GM19467 (cell line): ENCODE results near the gene IRF3.

ENCODE experiments used
- ATAC-seq: cut with Tn5 transposase; IDR thresholded peaks from one replicate; pipeline ENCODE4 v1.9.1; 2021; ENCODE audit warnings: mild to moderate bottlenecking, moderate library complexity; ENCODE audit not compliant: unreplicated experiment

The IRF3 gene

DNA sequence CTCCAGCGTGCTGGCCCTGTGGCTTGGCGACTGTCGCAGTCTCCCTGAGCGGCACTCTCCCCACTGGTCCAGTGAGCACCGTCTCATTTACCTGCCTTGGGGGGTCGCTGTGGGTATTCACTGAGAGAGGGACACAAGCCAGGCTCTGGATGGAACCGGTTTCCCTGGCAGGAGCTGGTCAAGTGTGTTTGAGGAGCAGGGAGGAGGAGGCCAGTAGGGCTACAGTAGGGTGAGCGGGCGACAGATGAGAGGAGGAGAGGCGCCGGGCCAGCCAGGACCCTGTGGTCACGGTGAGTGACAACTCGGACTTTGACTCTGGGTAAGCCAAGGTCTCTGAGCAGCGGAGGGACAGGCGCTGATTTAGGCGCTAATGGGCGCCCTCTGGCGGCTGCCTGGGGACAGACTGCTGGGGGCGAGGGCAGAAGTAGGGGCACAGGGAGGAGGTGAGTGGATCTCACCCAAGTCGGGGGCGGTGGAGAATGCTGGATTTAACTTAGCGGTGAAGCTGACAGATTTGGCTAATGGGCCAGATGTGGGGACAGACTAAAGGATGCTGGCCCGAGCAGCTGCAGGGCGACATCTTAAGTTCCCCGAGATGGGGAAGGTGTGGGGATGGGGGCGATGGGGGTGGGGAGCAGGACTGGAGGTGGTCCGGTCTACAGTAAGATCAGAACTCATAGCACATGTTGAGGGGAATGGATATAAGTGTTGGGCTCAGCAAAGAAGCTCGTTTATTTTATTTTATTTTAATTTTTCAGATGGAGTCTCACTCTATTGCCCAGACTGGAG is 6.7 kb upstream of the IRF3 start:
- ATAC-seq: no peak

- ATAC-seq: no peak
Observed at GRCh38 chr19:49669516-49669915, 3.9 kb upstream of the IRF3 start.

- no peak for ATAC-seq
Observed at GRCh38 chr19:49667473-49667872, 1.8 kb upstream of the IRF3 start.

DNA sequence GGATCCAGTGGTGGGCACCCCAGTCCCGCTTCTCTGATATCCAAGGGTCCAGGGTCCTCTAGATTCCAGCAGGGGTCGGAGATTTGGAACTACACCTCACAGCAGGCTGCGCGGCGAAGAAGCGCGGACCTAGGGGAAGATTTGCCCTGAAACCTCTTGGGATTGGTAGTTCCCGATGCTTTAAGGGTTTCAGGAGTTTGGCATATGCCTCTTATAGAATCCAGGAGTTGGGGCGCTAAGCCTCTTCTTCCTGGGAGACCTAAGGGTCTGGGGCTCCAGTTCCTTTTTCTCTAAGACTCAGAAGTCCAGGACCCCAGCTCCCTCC is 425 bp upstream of the IRF3 start:
- no peak for ATAC-seq

DNA sequence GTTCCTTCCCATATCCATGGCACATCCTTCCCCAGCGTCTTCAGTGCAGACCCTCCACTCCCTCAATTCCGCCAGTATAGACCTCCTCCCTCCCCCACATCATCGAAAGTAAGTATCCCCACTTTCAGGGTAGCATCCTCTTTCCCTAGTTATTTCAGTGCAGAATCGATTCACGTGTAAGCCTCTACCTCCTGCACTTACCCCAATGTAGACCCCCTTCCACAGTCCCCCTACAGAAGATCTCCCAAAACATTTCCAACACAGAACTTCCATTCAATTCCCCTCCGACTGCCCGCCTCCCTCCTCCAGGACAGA is 664 bp downstream of the IRF3 start:
- ATAC-seq: no peak

GRCh38 chr19:49664171-49665035 is 1.3 kb downstream of the IRF3 start:
- ATAC-seq: no peak

- no peak for ATAC-seq
Observed at GRCh38 chr19:49663224-49663623, 2.4 kb downstream of the IRF3 start.

DNA sequence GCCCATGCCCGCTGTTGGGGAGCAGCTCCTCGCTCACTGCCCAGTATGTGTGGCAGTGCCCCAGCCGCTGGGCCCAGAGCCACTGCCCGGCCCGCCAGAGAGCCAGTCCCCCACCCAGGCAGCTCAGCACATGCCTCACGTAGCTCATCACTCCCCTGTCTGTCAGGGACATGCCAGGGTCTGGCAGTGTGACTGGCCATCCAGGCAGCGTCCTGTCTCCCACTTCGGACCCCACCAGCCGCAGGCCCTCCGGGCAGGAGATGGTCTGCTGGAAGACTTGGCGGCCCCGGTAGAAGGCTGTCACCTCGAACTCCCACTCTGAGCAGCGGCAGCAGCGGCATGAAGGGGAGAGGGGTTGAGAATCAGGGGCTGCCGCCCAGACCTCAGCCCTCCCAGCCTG is 3.6 kb downstream of the IRF3 start:
- no peak for ATAC-seq

GRCh38 chr19:49660338-49660961 is 5.2 kb downstream of the IRF3 start:
- no peak for ATAC-seq

DNA sequence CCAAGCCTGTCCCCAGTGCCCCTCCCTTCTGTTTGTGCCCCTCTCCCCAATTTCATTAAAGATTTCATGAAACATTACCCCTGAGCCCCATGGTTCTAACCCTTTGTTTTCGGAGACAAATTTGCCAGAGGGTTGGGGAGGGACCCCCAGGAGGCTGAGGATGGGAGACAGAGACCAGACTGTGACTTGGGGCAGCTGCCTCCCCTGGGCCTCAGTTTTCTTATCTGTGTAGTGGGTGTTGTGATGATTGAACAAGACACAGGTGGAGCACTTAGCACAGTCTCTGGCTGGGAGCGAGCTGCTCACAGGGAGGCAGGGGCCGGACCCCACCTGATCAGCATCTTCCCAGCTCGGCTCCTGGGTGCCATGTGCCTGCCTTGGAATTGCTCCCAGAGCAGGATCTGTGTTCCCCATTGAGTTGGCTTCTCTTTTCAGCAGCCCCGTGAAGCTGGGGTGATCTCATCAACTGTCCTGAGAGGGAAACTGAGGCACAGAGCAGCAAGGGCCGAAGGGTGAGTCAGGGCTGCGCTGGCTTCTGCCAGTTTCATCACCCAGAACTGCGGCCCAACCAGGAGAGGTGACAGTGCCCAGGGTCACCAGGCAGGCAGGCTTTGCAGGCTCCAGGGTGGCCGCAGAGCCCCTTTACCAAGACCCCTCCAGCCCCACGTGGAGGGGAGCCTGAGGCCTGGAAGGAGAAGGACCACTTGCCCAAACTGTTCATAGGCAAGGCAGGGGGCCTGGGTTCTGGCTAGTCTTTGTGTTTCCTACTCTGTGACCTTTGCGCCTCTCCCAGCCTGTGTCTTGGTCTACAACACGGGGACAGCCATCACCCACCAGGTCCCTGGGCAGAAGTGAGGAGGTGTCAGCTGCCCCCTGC is 6.9 kb downstream of the IRF3 start:
- no peak for ATAC-seq

DNA sequence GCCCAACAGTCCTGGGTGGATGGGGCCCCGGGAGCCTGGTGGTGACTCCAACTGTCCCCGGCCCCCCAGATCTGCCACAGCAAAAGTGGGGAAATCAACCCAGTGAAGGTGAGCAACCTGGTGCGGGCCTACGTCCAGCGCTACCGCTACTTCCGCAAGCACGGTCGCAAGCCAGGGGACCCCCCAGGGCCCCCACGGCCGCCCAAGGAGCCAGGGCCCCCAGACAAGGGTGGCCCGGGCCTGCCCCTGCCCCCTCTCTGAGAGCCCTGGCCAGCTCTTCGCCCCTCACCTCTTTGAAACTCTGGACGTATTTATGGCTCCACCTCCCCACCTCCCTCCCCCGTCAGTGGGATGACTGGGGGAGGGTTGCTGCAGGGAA is 7.5 kb downstream of the IRF3 start:
- ATAC-seq: no peak

- no peak for ATAC-seq
Observed at GRCh38 chr19:49657493-49658138, 8.0 kb downstream of the IRF3 start.

GRCh38 chr19:49656456-49657109 is 9.1 kb downstream of the IRF3 start:
- ATAC-seq: no peak

DNA sequence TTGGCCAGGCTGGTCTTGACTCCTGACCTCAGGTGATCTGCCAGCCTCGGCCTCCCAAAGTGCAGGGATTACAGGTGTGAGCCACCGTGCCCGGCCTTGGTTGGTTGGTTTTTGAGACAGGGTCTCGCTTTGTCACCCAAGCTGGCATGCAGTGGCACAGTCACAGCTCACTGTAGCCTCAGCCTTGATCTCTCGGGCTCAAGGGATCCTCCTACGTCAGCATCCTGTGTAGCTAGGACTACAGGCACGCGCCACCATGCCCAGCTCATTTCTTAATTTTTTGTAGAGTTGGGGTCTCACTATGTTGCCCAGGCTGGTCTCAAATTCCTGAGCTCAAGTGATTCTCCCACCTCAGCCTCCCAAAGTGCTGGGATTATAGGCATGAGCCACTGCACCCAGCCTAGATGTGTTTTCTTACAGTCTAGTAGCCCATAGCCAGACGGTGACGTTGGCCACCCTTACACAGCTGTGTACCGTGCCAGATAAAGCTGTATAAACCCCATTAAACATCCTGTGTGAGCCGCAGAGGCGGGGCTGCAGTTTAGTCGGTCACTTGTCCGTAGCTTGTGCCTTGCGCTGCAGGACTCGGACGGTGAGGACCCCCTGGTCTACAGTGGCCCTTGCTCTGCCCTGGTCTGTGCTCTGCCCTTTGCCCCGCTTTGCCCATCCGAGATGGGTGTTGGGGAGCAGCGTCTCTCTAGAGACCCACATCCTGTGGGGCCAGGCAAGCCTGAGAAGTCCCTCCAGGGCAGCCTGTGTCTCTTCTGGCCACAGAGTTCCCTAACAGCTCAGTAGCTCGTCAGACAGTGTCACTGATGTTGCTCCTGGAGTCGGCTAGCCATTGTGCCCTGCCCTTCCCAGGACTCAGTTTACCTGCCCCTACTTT is 9.8 kb downstream of the IRF3 start:
- ATAC-seq: no peak

DNA sequence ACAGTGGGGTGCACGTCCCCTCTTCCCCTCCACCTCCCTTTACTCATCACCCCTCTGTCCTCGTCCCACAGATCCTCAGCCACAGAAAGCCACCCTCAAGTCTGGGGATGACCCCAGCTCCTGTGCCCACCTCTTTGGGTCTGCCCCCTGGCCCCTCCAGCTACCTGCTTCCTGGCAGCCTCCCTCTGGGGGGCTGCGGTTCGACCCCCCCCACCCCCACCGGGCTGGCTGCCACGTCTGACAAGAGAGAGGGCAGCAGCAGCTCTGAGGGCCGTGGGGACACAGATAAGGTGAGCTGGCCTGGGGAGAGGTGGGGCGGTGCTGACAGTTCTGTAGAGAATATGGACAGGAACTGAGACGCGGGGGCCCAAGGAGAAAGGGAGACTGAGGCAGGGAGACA is 11.1 kb downstream of the IRF3 start:
- no peak for ATAC-seq

DNA sequence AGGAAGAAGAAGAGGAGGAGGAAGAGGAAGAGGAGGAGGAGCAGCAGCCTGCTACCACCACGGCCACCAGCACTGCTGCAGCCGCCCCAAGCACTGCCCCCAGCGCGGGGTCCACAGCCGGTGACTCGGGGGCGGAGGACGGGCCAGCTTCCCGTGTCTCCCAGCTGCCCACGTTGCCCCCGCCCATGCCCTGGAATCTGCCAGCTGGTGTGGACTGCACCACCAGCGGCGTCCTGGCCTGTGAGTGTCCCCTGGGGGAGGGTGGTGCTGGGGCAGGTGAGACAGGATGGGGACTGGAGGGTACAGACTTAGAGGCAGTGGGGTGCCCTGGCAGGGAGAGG is 12.2 kb downstream of the IRF3 start:
- ATAC-seq: no peak

DNA sequence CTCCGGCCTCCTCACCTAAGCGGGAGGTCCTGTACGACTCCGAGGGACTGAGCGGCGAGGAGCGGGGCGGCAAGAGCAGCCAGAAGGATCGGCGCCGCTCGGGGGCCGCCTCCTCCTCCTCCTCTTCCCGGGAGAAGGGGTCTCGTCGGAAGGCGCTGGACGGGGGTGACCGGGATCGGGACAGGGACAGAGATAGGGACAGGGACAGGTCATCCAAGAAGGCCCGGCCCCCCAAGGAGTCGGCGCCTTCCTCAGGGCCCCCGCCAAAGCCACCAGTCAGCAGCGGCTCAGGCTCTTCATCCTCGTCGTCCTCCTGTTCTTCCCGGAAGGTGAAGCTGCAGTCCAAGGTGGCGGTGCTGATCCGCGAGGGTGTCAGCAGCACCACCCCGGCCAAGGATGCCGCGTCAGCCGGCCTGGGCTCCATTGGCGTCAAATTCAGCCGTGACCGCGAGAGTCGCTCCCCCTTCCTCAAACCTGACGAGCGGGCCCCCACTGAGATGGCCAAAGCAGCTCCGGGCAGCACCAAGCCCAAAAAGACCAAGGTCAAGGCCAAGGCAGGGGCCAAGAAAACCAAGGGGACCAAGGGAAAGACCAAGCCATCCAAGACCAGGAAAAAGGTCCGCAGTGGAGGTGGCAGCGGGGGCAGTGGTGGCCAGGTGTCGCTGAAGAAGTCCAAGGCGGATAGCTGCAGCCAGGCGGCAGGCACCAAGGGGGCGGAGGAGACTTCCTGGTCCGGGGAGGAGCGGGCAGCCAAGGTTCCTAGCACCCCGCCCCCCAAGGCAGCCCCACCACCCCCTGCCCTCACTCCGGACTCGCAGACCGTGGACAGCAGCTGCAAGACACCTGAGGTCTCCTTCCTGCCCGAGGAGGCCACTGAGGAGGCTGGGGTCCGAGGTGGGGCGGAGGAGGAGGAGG is 12.8 kb downstream of the IRF3 start:
- no peak for ATAC-seq

DNA sequence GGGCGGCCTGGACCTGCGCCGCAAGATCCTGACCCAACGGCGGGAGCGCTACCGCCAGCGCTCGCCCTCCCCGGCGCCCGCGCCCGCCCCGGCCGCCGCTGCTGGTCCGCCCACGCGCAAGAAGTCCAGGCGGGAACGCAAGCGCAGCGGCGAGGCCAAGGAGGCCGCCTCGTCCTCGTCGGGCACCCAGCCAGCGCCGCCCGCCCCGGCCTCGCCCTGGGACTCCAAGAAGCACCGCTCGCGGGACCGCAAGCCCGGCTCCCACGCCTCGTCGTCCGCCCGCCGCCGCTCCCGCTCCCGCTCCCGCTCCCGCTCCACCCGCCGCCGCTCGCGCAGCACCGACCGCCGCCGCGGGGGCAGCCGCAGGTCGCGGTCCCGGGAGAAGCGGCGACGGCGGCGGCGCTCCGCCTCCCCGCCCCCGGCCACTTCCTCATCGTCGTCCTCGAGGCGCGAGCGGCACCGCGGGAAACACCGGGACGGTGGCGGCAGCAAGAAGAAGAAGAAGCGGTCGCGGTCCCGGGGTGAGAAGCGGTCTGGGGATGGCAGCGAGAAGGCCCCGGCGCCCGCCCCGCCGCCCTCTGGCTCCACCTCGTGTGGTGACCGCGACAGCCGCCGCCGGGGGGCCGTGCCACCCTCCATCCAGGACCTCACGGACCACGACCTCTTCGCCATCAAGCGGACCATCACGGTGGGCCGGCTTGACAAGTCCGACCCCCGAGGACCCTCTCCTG is 13.7 kb downstream of the IRF3 start:
- no peak for ATAC-seq
